HK-2 (cell line): ENCODE measurements around the gene TTC32.

Experiments
- DNase-seq: peaks from one replicate; pipeline ENCODE4 v3.0.0-alpha.2; 2018; ENCODE audit not compliant: unreplicated experiment

Gene TTC32

GRCh38 chr2:19878268-19879046 is 23.3 kb downstream of the TTC32 start:
- DNase-seq: no peak

- DNase-seq: no peak
Observed at GRCh38 chr2:19876751-19877150, 25.0 kb downstream of the TTC32 start.

GRCh38 chr2:19875280-19875679 is 26.5 kb downstream of the TTC32 start:
- DNase-seq: no peak

- DNase-seq: no peak
Observed at GRCh38 chr2:19874726-19875125, 27.1 kb downstream of the TTC32 start.

- no peak for DNase-seq
Observed at GRCh38 chr2:19873014-19873413, 28.8 kb downstream of the TTC32 start.

GRCh38 chr2:19872302-19872701 is 29.5 kb downstream of the TTC32 start:
- no peak for DNase-seq

- DNase-seq: no peak
Observed at GRCh38 chr2:19871836-19872235, 29.9 kb downstream of the TTC32 start.

- DNase-seq: no peak
Observed at GRCh38 chr2:19870792-19871191, 31.0 kb downstream of the TTC32 start.

GRCh38 chr2:19868701-19869580 is 32.8 kb downstream of the TTC32 start:
- no peak for DNase-seq

GRCh38 chr2:19868224-19868623 is 33.6 kb downstream of the TTC32 start:
- DNase-seq: no peak

- DNase-seq: peak; percentile 24
Observed at GRCh38 chr2:19866771-19867170, 35.0 kb downstream of the TTC32 start.

- no peak for DNase-seq
Observed at GRCh38 chr2:19865151-19865550, 36.6 kb downstream of the TTC32 start.

- DNase-seq: no peak
Observed at GRCh38 chr2:19864381-19864780, 37.4 kb downstream of the TTC32 start.

GRCh38 chr2:19863303-19864041 is 38.3 kb downstream of the TTC32 start:
- DNase-seq: peak; percentile 60

GRCh38 chr2:19861813-19862212 is 40.0 kb downstream of the TTC32 start:
- no peak for DNase-seq

GRCh38 chr2:19860022-19860421 is 41.8 kb downstream of the TTC32 start:
- DNase-seq: no peak

- DNase-seq: no peak
Observed at GRCh38 chr2:19859565-19859964, 42.2 kb downstream of the TTC32 start.

- no peak for DNase-seq
Observed at GRCh38 chr2:19857806-19858205, 44.0 kb downstream of the TTC32 start.

GRCh38 chr2:19857100-19857499 is 44.7 kb downstream of the TTC32 start:
- DNase-seq: no peak

GRCh38 chr2:19855542-19856431 is 46.0 kb downstream of the TTC32 start:
- DNase-seq: no peak
